Upper lobe of left lung (tissue), 6 donors: ENCODE data around the gene SYCE3. TPM values are rescaled to one million over a fixed set of nuclear protein-coding genes. Genes with fewer than 3 reads are reported as not detected.

Experiments used
- ATAC-seq, 2 donors: fragments of 200-7000 bp; cut with Tn5 transposase; one replicate each; pipeline ENCODE4 v1.9.1; 2022; ENCODE audit warnings: mild to moderate bottlenecking in 2 of 2, moderate library complexity in 2 of 2; ENCODE audit not compliant: low FRiP score in 2 of 2
- DNase-seq, 2 donors: peaks; one replicate each; pipeline ENCODE4 v3.0.0-alpha.2; 2019 to 2020
- H3K27ac ChIP-seq, 4 donors: fragments of 200-600 bp; sonication (generic); one replicate each; pipeline ENCODE4 v1.5.1; 2016 to 2019
- H3K27me3 ChIP-seq, 4 donors: fragments of 200-600 bp; sonication (generic); one replicate each; pipeline ENCODE4 v1.5.1; 2017 to 2019
- H3K36me3 ChIP-seq, 4 donors: fragments of 200-600 bp; sonication (generic); one replicate each; pipeline ENCODE4 v1.5.1; 2016 to 2019
- H3K4me1 ChIP-seq, 4 donors: fragments of 200-600 bp; sonication (generic); one replicate each; pipeline ENCODE4 v1.5.1; 2018 to 2019
- H3K4me3 ChIP-seq, 4 donors: fragments of 200-600 bp; sonication (generic); one replicate each; pipeline ENCODE4 v1.5.1; 2017 to 2019; ENCODE audit warnings: mild to moderate bottlenecking in 2 of 4, moderate library complexity in 1 of 4
- H3K9me3 ChIP-seq, 4 donors: fragments of 200-600 bp; sonication (generic); one replicate each; pipeline ENCODE4 v1.5.1; 2018 to 2019
- EP300 ChIP-seq, 4 donors: sonication (generic); formaldehyde crosslinking; IDR thresholded peaks; one replicate each; pipeline ENCODE4 v1.5.1; 2017; ENCODE audit warnings: antibody characterized with exemption in 4 of 4, control low read depth in 2 of 4
- POLR2A ChIP-seq, 4 donors: fragments of 450-650 bp; IDR thresholded peaks; one replicate each; pipeline ENCODE4 v1.5.1; 2016 to 2017; ENCODE audit warnings: antibody characterized with exemption in 4 of 4, mild to moderate bottlenecking in 2 of 4
- POLR2AphosphoS5 ChIP-seq, 2 donors: sonication (generic); formaldehyde crosslinking; IDR thresholded peaks; one replicate each; pipeline ENCODE4 v1.5.1; 2017; ENCODE audit warnings: antibody characterized with exemption in 2 of 2
- WGBS, 2 donors: methylation state at CpG; one replicate each; pipeline ENCODE4 v1.1.5; 2017 to 2018; 5-methylcytosine and 5-hydroxymethylcytosine counted together
- total RNA-seq, 6 donors: library from RNA; depleted of rRNA in 4 of 6; stranded (reverse); fragments of >200 nt in 4 of 6; gene quantifications; one replicate each; pipeline versions ENCODE4 v1.1.0 to v1.2.1, GENCODE V29; 2016 to 2021
- TF ChIP-seq, protein P1 (sequence below), 6 experiments: fragments of 450-650 bp in 4 of 6; fragments of 200-600 bp in 2 of 6; sonication (generic) in 2 of 6; IDR thresholded peaks; one replicate each; pipeline ENCODE4 v1.5.1; 2016 to 2019; ENCODE audit warnings: antibody characterized with exemption in 6 of 6
- donor health status: DM: no; HTN: no; CAD: no; lungs with moderate emphysema.
- donor health status: DM: no; HTN: yes; CAD: no; lungs with severe emphysema.

Gene SYCE3
- total RNA-seq, 6 donors from 2014 or later: 3.4 TPM; not detected in 5

DNA sequence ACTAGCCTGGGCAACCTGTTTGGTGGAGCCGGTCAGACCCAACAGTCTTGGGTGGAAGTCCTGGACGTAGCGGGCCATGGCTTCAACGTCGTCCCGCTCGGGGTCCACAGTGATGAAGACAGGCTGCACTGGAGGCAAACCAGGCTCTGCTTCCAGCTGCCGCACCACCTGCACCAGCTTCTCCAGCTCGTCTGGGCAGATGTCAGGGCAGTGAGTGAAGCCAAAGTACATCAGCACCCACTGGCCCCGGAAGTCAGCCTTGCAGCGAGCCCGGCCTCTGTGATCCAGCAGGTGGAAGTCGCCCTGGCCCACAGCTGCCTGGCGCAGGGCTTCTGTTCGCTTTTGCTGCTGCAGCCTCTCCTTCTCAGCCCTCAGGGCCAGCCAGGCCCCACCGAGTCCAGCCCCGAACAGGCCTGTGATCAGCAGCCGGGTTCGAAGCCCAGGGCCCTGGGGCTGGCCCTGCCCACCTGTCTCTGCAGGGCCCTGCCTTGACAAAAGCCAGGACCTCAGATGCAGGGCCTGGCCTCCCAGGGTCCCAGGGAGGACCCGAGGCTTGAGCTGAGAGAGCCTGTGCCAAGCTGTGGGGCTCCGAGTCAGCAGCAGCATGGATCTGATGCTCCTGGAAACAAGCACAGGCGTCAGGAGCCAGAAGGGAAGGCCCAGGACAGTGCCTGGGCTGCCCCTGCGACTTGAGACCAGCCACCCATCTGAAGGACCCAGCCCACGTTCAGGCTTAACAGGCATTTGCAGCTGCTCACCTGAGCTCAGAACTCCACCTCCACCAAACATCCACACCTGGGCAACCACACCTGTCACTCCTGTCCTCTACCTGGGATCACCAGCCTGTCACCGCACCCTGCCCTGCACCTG lies 38.7 kb downstream of the SYCE3 start:
- WGBS, 2 donors: 89 to 96% methylated on average over 10 to 23 of the region's 25 CpGs
- H3K4me3 ChIP-seq: peak overlapping the region; percentile 69 to 94 (median 82)
- H3K27ac ChIP-seq: peak overlapping the region in 3 of 4 donors; percentile 97 to 100 (median 99)
- TF ChIP-seq POLR2AphosphoS5 (IDR thresholded peaks at IDR 0.05) (no peak), EP300 (IDR thresholded peaks at IDR 0.05) (no peak), POLR2A (IDR thresholded peaks at IDR 0.05) (no peak)
- TF ChIP-seq, protein P1, sequence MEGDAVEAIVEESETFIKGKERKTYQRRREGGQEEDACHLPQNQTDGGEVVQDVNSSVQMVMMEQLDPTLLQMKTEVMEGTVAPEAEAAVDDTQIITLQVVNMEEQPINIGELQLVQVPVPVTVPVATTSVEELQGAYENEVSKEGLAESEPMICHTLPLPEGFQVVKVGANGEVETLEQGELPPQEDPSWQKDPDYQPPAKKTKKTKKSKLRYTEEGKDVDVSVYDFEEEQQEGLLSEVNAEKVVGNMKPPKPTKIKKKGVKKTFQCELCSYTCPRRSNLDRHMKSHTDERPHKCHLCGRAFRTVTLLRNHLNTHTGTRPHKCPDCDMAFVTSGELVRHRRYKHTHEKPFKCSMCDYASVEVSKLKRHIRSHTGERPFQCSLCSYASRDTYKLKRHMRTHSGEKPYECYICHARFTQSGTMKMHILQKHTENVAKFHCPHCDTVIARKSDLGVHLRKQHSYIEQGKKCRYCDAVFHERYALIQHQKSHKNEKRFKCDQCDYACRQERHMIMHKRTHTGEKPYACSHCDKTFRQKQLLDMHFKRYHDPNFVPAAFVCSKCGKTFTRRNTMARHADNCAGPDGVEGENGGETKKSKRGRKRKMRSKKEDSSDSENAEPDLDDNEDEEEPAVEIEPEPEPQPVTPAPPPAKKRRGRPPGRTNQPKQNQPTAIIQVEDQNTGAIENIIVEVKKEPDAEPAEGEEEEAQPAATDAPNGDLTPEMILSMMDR (IDR thresholded peaks at IDR 0.05): no peak
- DNase-seq (peak in 1 of 2 donors; percentile 85), ATAC-seq (no peak)
- H3K27me3 ChIP-seq: no peaks in the 10 kb centered on the region
- peaks cover 31 to 47% (median 37%) of the 10 kb centered on the region in 4 donors for H3K4me1 ChIP-seq
- H3K36me3 ChIP-seq: peaks cover 22 to 54% (median 43%) of the 10 kb centered on the region in 4 donors
- H3K9me3 ChIP-seq: no peaks in the 10 kb centered on the region

- no peak for ATAC-seq
- no peak for DNase-seq
- 88 to 96% methylated on average over 4 to 16 of the region's 16 CpGs for WGBS, 2 donors
- H3K27me3 ChIP-seq: no peaks in the 10 kb centered on the region
- H3K4me3 ChIP-seq: no peak overlapping the region
- no peak for TF ChIP-seq POLR2A (IDR thresholded peaks at IDR 0.05)
- no peak for TF ChIP-seq POLR2AphosphoS5 (IDR thresholded peaks at IDR 0.05)
- no peak for TF ChIP-seq EP300 (IDR thresholded peaks at IDR 0.05)
- TF ChIP-seq, protein P1 (IDR thresholded peaks at IDR 0.05): no peak
- peaks cover 27 to 41% (median 31%) of the 10 kb centered on the region in 4 donors for H3K4me1 ChIP-seq
- no peaks in the 10 kb centered on the region for H3K9me3 ChIP-seq
- peaks cover 23 to 60% (median 49%) of the 10 kb centered on the region in 4 donors for H3K36me3 ChIP-seq
- H3K27ac ChIP-seq: no peak overlapping the region
Observed at GRCh38 chr22:50523458-50523805, 39.3 kb downstream of the SYCE3 start.

DNA sequence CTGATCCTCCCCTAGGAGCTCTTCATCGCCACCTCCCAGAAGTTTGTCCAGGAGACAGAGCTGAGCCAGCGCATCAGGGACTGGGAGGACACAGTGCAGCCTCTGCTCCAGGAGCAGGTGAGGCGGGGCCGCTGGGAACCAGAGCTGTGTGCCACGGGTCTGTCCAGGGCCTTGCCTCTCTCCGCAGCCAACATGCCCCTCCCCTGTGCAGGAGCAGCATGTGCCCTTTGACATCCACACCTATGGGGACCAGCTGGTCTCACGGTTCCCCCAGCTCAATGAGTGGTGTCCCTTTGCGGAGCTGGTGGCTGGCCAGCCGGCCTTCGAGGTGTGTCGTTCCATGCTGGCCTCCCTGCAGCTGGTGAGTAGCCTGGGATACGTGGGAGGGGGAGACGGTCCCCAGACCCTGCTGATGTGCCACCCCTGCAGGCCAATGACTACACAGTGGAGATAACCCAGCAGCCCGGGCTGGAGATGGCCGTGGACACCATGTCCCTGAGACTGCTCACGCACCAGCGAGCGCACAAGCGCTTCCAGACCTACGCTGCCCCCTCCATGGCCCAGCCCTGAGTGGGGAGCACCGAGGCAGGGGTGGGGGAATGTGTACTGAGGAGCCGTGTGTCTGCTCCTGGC lies 39.8 kb downstream of the SYCE3 start:
- H3K27me3 ChIP-seq: no peaks in the 10 kb centered on the region
- ATAC-seq (no peak), DNase-seq (no peak)
- H3K4me1 ChIP-seq: peaks cover 25 to 36% (median 29%) of the 10 kb centered on the region in 4 donors
- TF ChIP-seq EP300 (IDR thresholded peaks at IDR 0.05): no peak
- TF ChIP-seq, protein P1 (IDR thresholded peaks at IDR 0.05): no peak
- TF ChIP-seq POLR2AphosphoS5 (IDR thresholded peaks at IDR 0.05): no peak
- TF ChIP-seq POLR2A (IDR thresholded peaks at IDR 0.05): no peak
- WGBS, 2 donors: 89 to 91% methylated on average over 4 to 22 of the region's 22 CpGs
- H3K9me3 ChIP-seq: no peaks in the 10 kb centered on the region
- no peak overlapping the region for H3K27ac ChIP-seq
- peaks cover 23 to 65% (median 54%) of the 10 kb centered on the region in 4 donors for H3K36me3 ChIP-seq
- no peak overlapping the region for H3K4me3 ChIP-seq

DNA sequence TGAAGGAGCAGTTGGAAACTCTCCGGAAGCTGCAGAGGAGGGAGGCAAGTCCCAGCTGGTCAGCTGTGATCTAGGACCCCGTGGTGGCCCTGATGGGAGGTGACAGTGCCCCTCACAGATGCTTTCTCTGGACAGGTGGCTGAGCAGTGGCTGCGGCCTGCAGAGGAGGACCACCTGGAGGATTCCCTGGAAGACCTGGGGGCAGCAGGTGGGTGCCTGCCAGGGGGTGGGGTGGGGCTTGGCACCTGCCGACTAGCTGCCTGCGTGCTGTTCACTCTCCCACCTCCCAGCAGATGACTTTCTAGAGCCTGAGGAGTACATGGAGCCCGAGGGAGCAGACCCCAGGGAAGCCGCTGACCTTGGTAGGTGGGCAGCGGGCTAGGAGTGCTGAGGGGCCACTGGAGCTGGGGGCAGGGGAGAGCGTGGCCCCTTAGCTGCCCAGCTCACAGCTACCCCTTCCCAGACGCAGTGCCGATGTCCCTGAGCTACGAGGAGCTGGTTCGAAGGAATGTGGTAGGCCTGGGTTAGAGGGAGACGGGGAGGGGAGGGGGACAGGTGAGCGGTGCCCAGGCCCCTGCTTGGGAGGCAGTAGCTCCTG lies 40.4 kb downstream of the SYCE3 start:
- Histone ChIP-seq H3K4me3 (no peak overlapping the region), H3K27me3 (no peaks in the 10 kb centered on the region), H3K4me1 (peaks cover 19 to 30% (median 25%) of the 10 kb centered on the region in 4 donors), H3K27ac (no peak overlapping the region), H3K9me3 (no peaks in the 10 kb centered on the region), H3K36me3 (peaks cover 24 to 71% (median 60%) of the 10 kb centered on the region in 4 donors)
- 92 to 93% methylated on average over 3 to 7 of the region's 15 CpGs for WGBS, 2 donors
- DNase-seq (no peak), ATAC-seq (no peak)
- TF ChIP-seq POLR2AphosphoS5 (IDR thresholded peaks at IDR 0.05) (no peak), EP300 (IDR thresholded peaks at IDR 0.05) (no peak), POLR2A (IDR thresholded peaks at IDR 0.05) (no peak)
- TF ChIP-seq, protein P1 (IDR thresholded peaks at IDR 0.05): no peak
